ENCODE data around the gene ADAMTSL3.

GRCh38 chr15:83833569-83833968 lies 179.6 kb downstream of the ADAMTSL3 start:
- TF ChIP-seq CTCF (IDR thresholded peaks at IDR 0.05) (no peak), POLR2A (IDR thresholded peaks at IDR 0.05) (no peak), EP300 (IDR thresholded peaks at IDR 0.05) (no peak)
